OCI-LY3 (cell line): Measurements from ENCODE around the gene CADPS2.
"Not testable (repeated sequence)": the region's sequence is repeated elsewhere in the genome, so short reads cannot be mapped to it uniquely, and the experiment has no call there.

Experiments
- H2AFZ ChIP-seq: fragments of 200-600, 300-600 bp; shearing (Covaris generic); 2 replicates; pipeline ENCODE4 v1.6.0; 2014; ENCODE audit warnings: antibody characterized with exemption, low read depth, low read length
- H3K27ac ChIP-seq: fragments of 200-600, 300-600 bp; sonication (generic); 2 replicates; pipeline ENCODE4 v1.5.1; 2014; ENCODE audit warnings: mild to moderate bottlenecking, low read length, moderate library complexity, mixed read lengths
- H3K27me3 ChIP-seq: fragments of 200-600, 300-600 bp; sonication (generic); 2 replicates; pipeline ENCODE4 v1.6.1; 2014; ENCODE audit warnings: low read depth, low read length, mixed read lengths
- H3K36me3 ChIP-seq: fragments of 200-600, 300-600 bp; sonication (generic); replicated peaks from 2 replicates; pipeline ENCODE3; 2014; ENCODE audit warnings: low read depth, low read length, mixed read lengths
- H3K4me1 ChIP-seq: fragments of 300-600, 200-600 bp; sonication (generic); 2 replicates; pipeline ENCODE4 v1.6.1; 2014; ENCODE audit warnings: low read length, mixed read lengths
- H3K4me2 ChIP-seq: fragments of 200-600, 300-600 bp; sonication (generic); 2 replicates; pipeline ENCODE4 v1.6.1; 2014; ENCODE audit warnings: low read length, mixed read lengths
- H3K4me3 ChIP-seq: fragments of 300-600, 200-600 bp; sonication (generic); 2 replicates; pipeline ENCODE4 v1.5.1; 2014; ENCODE audit warnings: antibody characterized with exemption, mild to moderate bottlenecking, low read length, moderate library complexity
- H3K79me2 ChIP-seq: fragments of 300-600, 200-600 bp; shearing (Covaris generic); 2 replicates; pipeline ENCODE4 v1.6.1; 2014; ENCODE audit warnings: mild to moderate bottlenecking, low read length, mixed read lengths
- H3K9ac ChIP-seq: fragments of 300-600, 200-600 bp; shearing (Covaris generic); 2 replicates; pipeline ENCODE4 v1.6.0; 2014; ENCODE audit warnings: mild to moderate bottlenecking, low read length, moderate library complexity
- H3K9me3 ChIP-seq: fragments of 200-600, 300-600 bp; shearing (Covaris generic); 2 replicates; pipeline ENCODE4 v1.6.1; 2014; ENCODE audit warnings: low read length, mixed read lengths; ENCODE audit not compliant: insufficient read depth
- H4K20me1 ChIP-seq: fragments of 200-600, 300-600 bp; sonication (generic); 2 replicates; pipeline ENCODE4 v1.6.1; 2016; ENCODE audit warnings: low read length, mixed read lengths; ENCODE audit not compliant: insufficient read depth
- CTCF ChIP-seq: fragments of 200-600, 300-600 bp; sonication (generic); IDR thresholded peaks from 2 replicates; pipeline ENCODE4 v1.5.1; 2014; ENCODE audit warnings: antibody characterized with exemption, low read length, low read depth
- EZH2phosphoT487 ChIP-seq: fragments of 200-600 bp; shearing (Covaris generic); IDR thresholded peaks from 2 replicates; pipeline ENCODE4 v1.6.1; 2018; ENCODE audit warnings: antibody characterized with exemption, mixed run types, low read depth

The CADPS2 gene

GRCh38 chr7:122842971-122843370 is 43.3 kb downstream of the CADPS2 start:
- Histone ChIP-seq H3K4me1 (no peaks in the 10 kb centered on the region), H3K9ac (no peak overlapping the region), H2AFZ (no peak overlapping the region), H3K4me2 (no peak overlapping the region), H3K9me3 (no peaks in the 10 kb centered on the region), H3K27me3 (no peaks in the 10 kb centered on the region), H3K36me3 (no peaks in the 10 kb centered on the region), H3K27ac (no peak overlapping the region), H3K79me2 (no peaks in the 10 kb centered on the region), H4K20me1 (no peaks in the 10 kb centered on the region), H3K4me3 (no peak overlapping the region)
- TF ChIP-seq CTCF: no peak
- no peak for TF ChIP-seq EZH2phosphoT487

- H3K27ac ChIP-seq, H3K4me3 ChIP-seq, H3K4me1 ChIP-seq, H4K20me1 ChIP-seq, H3K4me2 ChIP-seq, H3K36me3 ChIP-seq, H3K79me2 ChIP-seq, H3K9me3 ChIP-seq, H3K27me3 ChIP-seq, H3K9ac ChIP-seq, H2AFZ ChIP-seq: not testable (repeated sequence)
These were observed 50.0 kb downstream of the CADPS2 start for GRCh38 chr7:122836286-122836685.

GRCh38 chr7:122834571-122834942 is 51.7 kb downstream of the CADPS2 start:
- not testable (repeated sequence) for H3K79me2 ChIP-seq, H3K36me3 ChIP-seq, H3K4me1 ChIP-seq, H3K4me2 ChIP-seq, H4K20me1 ChIP-seq, H3K9me3 ChIP-seq, H2AFZ ChIP-seq, H3K9ac ChIP-seq, H3K27me3 ChIP-seq, H3K27ac ChIP-seq, H3K4me3 ChIP-seq

- H3K4me1 ChIP-seq: no peaks in the 10 kb centered on the region
- no peaks in the 10 kb centered on the region for H3K9me3 ChIP-seq
- H3K9ac ChIP-seq: no peak overlapping the region
- no peak overlapping the region for H3K27ac ChIP-seq
- no peaks in the 10 kb centered on the region for H3K27me3 ChIP-seq
- H3K4me2 ChIP-seq: no peak overlapping the region
- no peaks in the 10 kb centered on the region for H3K36me3 ChIP-seq
- no peak overlapping the region for H2AFZ ChIP-seq
- TF ChIP-seq EZH2phosphoT487: no peak
- H4K20me1 ChIP-seq: no peaks in the 10 kb centered on the region
- no peak overlapping the region for H3K4me3 ChIP-seq
- H3K79me2 ChIP-seq: no peaks in the 10 kb centered on the region
These were observed 52.2 kb downstream of the CADPS2 start for GRCh38 chr7:122833888-122834570.

GRCh38 chr7:122831436-122831835 is 54.8 kb downstream of the CADPS2 start:
- H3K27me3 ChIP-seq: no peaks in the 10 kb centered on the region
- TF ChIP-seq EZH2phosphoT487 (no peak), CTCF (no peak)
- no peaks in the 10 kb centered on the region for H4K20me1 ChIP-seq
- no peak overlapping the region for H3K4me3 ChIP-seq
- no peak overlapping the region for H3K4me2 ChIP-seq
- H2AFZ ChIP-seq: no peak overlapping the region
- H3K27ac ChIP-seq: no peak overlapping the region
- H3K4me1 ChIP-seq: no peaks in the 10 kb centered on the region
- no peaks in the 10 kb centered on the region for H3K36me3 ChIP-seq
- H3K79me2 ChIP-seq: no peaks in the 10 kb centered on the region
- no peaks in the 10 kb centered on the region for H3K9me3 ChIP-seq
- H3K9ac ChIP-seq: no peak overlapping the region
